MCF 10A (cell line): ENCODE results near the gene GSX2. TPM values are rescaled to one million over a fixed set of nuclear protein-coding genes. Genes with fewer than 3 reads are reported as not detected.

Experiments
- BruUV-seq: library from RNA; stranded (reverse); fragments of 400-500 nt; replicated peaks from 2 replicates; lab custom pipeline; 2021; lab: Mats Ljungman, UMichigan
- CTCF ChIA-PET: fragments of 300-600 bp; sonication (Branson Sonifier 250); formaldehyde crosslinking; extraction: SDS; loops from one replicate; lab custom pipeline; 2021; ENCODE audit warnings: antibody characterized with exemption, inconsistent platforms; lab: Yijun Ruan, JAX
- POLR2A ChIA-PET: fragments of 300-600, 350-650 bp; sonication (Branson Sonifier 250); formaldehyde crosslinking; extraction: SDS; loops from one replicate; lab custom pipeline; 2020; ENCODE audit warnings: antibody characterized with exemption, inconsistent platforms; lab: Yijun Ruan, JAX
- DNase-seq: peaks from one replicate; pipeline ENCODE4 v3.0.0-alpha.2; 2018; ENCODE audit not compliant: unreplicated experiment
- H3K27ac Mint-ChIP-seq: one replicate; pipeline ENCODE4 v1.8.0; 2022; ENCODE audit warnings: mild to moderate bottlenecking, low read depth, mixed read lengths; ENCODE audit not compliant: unreplicated experiment
- H3K27me3 Mint-ChIP-seq: one replicate; pipeline ENCODE4 v1.8.0; 2022; ENCODE audit warnings: mixed read lengths; ENCODE audit not compliant: insufficient read depth, unreplicated experiment
- H3K36me3 Mint-ChIP-seq: one replicate; pipeline ENCODE4 v1.8.0; 2022; ENCODE audit warnings: mild to moderate bottlenecking, moderate library complexity, mixed read lengths; ENCODE audit not compliant: insufficient read depth, unreplicated experiment
- H3K4me1 Mint-ChIP-seq: one replicate; pipeline ENCODE4 v1.8.0; 2022; ENCODE audit warnings: mixed read lengths; ENCODE audit not compliant: insufficient read depth, unreplicated experiment
- H3K4me3 Mint-ChIP-seq: one replicate; pipeline ENCODE4 v1.8.0; 2022; ENCODE audit warnings: mild to moderate bottlenecking, moderate library complexity, mixed read lengths; ENCODE audit not compliant: unreplicated experiment
- H3K9me3 Mint-ChIP-seq: one replicate; pipeline ENCODE4 v1.8.0; 2022; ENCODE audit warnings: mixed read lengths; ENCODE audit not compliant: unreplicated experiment
- CTCF ChIP-seq: fragments of 200-600 bp; IDR thresholded peaks from one replicate; pipeline ENCODE4 v1.8.0; 2022; ENCODE audit warnings: antibody characterized with exemption, mild to moderate bottlenecking; ENCODE audit not compliant: unreplicated experiment
- intact Hi-C: fragments of 100-400 bp; cut with micrococcal nuclease; formaldehyde crosslinking; loops from 2 replicates; pipeline ENCODE4 v1.14.1; 2022
- total RNA-seq: library from RNA; stranded (reverse); gene quantifications from 2 replicates; pipeline ENCODE4 v1.2.3, GENCODE V29; 2022

GSX2 gene
- total RNA-seq, 1 experiment from 2014 or later: not detected

- peaks cover 9% of the 10 kb centered on the region for H3K4me1 Mint-ChIP-seq
- intact Hi-C loops: loop anchor here (5.0 kb wide), 1 partner anchor 124 kb away; no protein-coding TSS in a partner anchor
- H3K27me3 Mint-ChIP-seq: peaks cover 10% of the 10 kb centered on the region
- no peaks in the 10 kb centered on the region for H3K36me3 Mint-ChIP-seq
- H3K27ac Mint-ChIP-seq: no peak overlapping the region
- no peak for TF ChIP-seq CTCF
- ChIA-PET CTCF (interaction anchor here (0.6 to 1.0 kb wide), 3 partner anchors 124 to 712 kb away, joined by 3 to 6 read pairs (median 3); no protein-coding TSS in a partner anchor), POLR2A (interaction anchor here (0.6 kb wide), 1 partner anchor 102 kb away, joined by 4 read pairs; no protein-coding TSS in a partner anchor)
- DNase-seq: no peak
- H3K9me3 Mint-ChIP-seq: no peaks in the 10 kb centered on the region
- H3K4me3 Mint-ChIP-seq: no peak overlapping the region
- BruUV-seq: no TSS peak
Measured at GRCh38 chr4:54093324-54094240, 6.4 kb upstream of the GSX2 start.

- CTCF ChIA-PET: interaction anchor here (1.0 kb wide), 1 partner anchor 123 kb away, joined by 6 read pairs; no protein-coding TSS in a partner anchor
- no TSS peak for BruUV-seq
Measured at GRCh38 chr4:54094451-54094850, 5.5 kb upstream of the GSX2 start.

GRCh38 chr4:54095110-54095825 lies 4.7 kb upstream of the GSX2 start:
- intact Hi-C loops: no loop called here
- Mint-ChIP-seq H3K4me3 (no peak overlapping the region), H3K9me3 (no peaks in the 10 kb centered on the region), H3K4me1 (peaks cover 9% of the 10 kb centered on the region), H3K27ac (no peak overlapping the region), H3K36me3 (no peaks in the 10 kb centered on the region), H3K27me3 (peaks cover 10% of the 10 kb centered on the region)
- no TSS peak for BruUV-seq
- no peak for TF ChIP-seq CTCF
- POLR2A ChIA-PET: no interaction called here
- no peak for DNase-seq
- CTCF ChIA-PET: no interaction called here

More at GRCh38 chr4:54094451-54094850, 5.5 kb upstream of the GSX2 start:
- no peaks in the 10 kb centered on the region for H3K36me3 Mint-ChIP-seq
- POLR2A ChIA-PET: interaction anchor here (0.6 kb wide), 1 partner anchor 101 kb away, joined by 4 read pairs; no protein-coding TSS in a partner anchor
- H3K9me3 Mint-ChIP-seq: no peaks in the 10 kb centered on the region
- H3K4me3 Mint-ChIP-seq: no peak overlapping the region
- TF ChIP-seq CTCF: no peak
- H3K27ac Mint-ChIP-seq: no peak overlapping the region
- peaks cover 10% of the 10 kb centered on the region for H3K27me3 Mint-ChIP-seq
- peaks cover 9% of the 10 kb centered on the region for H3K4me1 Mint-ChIP-seq
- intact Hi-C loops: loop anchor here (5.0 kb wide), 1 partner anchor 123 kb away; no protein-coding TSS in a partner anchor
- no peak for DNase-seq
